HEK293T (cell line): ENCODE results near the gene DHX40.
"Not testable (repeated sequence)": the region's sequence is repeated elsewhere in the genome, so short reads cannot be mapped to it uniquely, and the experiment has no call there.

ENCODE experiments used
- BHLHE40 ChIP-seq: fragments of 450-650 bp; IDR thresholded peaks from 2 replicates; pipeline ENCODE4 v1.6.1; 2016; ENCODE audit warnings: mild to moderate bottlenecking, moderate library complexity, borderline replicate concordance
- FOXA1 ChIP-seq: fragments of 450-650 bp; IDR thresholded peaks from 2 replicates; pipeline ENCODE4 v1.6.1; 2016; ENCODE audit warnings: mild to moderate bottlenecking
- NFRKB ChIP-seq: fragments of 450-650 bp; IDR thresholded peaks from 2 replicates; pipeline ENCODE4 v1.6.1; 2016; ENCODE audit warnings: mild to moderate bottlenecking, moderate library complexity
- SP1 ChIP-seq: fragments of 450-650 bp; IDR thresholded peaks from 2 replicates; pipeline ENCODE4 v1.6.1; 2017
- TF ChIP-seq, protein P1 (sequence below): fragments of 450-650 bp; IDR thresholded peaks from 2 replicates; pipeline ENCODE4 v1.6.1; 2016

GRCh38 chr17:59548985-59549384 lies 16.4 kb upstream of the DHX40 start:
- not testable (repeated sequence) for TF ChIP-seq SP1, NFRKB, BHLHE40, FOXA1
- TF ChIP-seq, protein P1, sequence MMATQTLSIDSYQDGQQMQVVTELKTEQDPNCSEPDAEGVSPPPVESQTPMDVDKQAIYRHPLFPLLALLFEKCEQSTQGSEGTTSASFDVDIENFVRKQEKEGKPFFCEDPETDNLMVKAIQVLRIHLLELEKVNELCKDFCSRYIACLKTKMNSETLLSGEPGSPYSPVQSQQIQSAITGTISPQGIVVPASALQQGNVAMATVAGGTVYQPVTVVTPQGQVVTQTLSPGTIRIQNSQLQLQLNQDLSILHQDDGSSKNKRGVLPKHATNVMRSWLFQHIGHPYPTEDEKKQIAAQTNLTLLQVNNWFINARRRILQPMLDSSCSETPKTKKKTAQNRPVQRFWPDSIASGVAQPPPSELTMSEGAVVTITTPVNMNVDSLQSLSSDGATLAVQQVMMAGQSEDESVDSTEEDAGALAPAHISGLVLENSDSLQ: not testable (repeated sequence)
